ENCODE measurements around the gene KRTAP10-12.

Gene KRTAP10-12

DNA sequence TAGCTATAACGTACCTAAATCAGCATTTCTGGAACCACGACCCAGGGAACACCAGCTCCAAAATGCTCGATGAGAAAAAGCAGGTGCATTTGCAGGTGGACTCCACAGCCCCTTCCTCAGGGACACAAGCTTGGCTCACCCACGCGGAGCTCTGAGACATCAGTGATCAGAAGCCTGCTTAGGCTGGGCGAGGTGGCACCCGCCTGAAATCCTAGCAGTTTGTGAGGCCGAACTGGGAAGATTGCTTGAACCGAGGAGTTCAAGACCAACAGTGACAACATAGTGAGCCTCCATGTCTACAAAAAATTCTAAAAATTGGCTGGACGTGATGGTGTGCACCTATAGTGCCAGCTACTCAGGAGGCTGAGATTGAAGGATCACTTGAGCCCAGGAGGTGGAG lies 16.9 kb downstream of the KRTAP10-12 start:
- DNase-seq (ENCODE audit: extremely low read depth, low read depth): no peak
- no peak overlapping the region for H3K4me3 ChIP-seq (replicated peaks; ENCODE audit: low read depth, low read length)
- TF ChIP-seq, protein P1, sequence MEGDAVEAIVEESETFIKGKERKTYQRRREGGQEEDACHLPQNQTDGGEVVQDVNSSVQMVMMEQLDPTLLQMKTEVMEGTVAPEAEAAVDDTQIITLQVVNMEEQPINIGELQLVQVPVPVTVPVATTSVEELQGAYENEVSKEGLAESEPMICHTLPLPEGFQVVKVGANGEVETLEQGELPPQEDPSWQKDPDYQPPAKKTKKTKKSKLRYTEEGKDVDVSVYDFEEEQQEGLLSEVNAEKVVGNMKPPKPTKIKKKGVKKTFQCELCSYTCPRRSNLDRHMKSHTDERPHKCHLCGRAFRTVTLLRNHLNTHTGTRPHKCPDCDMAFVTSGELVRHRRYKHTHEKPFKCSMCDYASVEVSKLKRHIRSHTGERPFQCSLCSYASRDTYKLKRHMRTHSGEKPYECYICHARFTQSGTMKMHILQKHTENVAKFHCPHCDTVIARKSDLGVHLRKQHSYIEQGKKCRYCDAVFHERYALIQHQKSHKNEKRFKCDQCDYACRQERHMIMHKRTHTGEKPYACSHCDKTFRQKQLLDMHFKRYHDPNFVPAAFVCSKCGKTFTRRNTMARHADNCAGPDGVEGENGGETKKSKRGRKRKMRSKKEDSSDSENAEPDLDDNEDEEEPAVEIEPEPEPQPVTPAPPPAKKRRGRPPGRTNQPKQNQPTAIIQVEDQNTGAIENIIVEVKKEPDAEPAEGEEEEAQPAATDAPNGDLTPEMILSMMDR (IDR thresholded peaks at IDR 0.05; ENCODE audit: low read depth, low read length, missing control alignments): no peak

DNA sequence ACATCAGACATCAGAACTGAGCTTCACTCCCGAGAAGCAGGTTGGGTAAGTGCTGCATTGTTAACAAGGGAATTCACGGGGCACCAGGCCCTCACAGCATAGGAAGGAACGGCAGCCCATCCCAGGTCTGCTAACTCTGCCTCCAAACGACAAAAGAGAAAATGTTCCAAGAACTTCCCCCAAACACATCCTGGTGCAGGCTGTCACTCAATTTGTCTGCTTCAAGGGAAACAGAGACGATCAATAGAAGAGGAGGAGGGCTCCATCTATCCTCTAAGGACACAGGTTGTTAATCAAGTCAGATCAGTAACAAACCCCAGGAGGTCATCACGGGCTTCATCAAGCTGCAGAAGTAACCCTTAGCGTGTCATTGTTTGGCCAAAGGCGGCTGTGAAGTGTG lies 17.9 kb downstream of the KRTAP10-12 start:
- TF ChIP-seq, protein P1 (IDR thresholded peaks at IDR 0.05; ENCODE audit: low read depth, low read length, missing control alignments): no peak
- H3K4me3 ChIP-seq (replicated peaks; ENCODE audit: low read depth, low read length): no peak overlapping the region
- DNase-seq (ENCODE audit: extremely low read depth, low read depth): no peak

DNA sequence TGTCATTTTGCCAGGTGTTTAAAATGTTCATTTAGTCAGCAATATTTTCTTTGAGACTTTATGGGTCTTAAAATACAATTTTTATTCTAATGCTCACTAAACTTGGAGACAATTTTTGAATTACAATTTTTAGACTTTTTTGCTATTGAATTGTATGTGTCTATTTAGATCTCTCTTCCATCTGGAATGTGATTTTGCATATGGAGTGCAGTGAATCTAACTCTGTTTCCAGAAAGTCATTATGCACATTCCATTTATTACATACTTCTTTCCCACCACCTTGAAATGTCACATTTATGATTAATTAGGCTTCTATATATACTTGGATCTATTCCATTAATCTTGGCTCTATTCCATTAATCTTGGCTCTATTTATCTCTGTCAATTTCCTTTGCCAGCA lies 20.0 kb downstream of the KRTAP10-12 start:
- TF ChIP-seq, protein P1 (IDR thresholded peaks at IDR 0.05; ENCODE audit: low read depth, low read length, missing control alignments): no peak
- H3K4me3 ChIP-seq (replicated peaks; ENCODE audit: low read depth, low read length): no peak overlapping the region
- DNase-seq (ENCODE audit: extremely low read depth, low read depth): no peak

DNA sequence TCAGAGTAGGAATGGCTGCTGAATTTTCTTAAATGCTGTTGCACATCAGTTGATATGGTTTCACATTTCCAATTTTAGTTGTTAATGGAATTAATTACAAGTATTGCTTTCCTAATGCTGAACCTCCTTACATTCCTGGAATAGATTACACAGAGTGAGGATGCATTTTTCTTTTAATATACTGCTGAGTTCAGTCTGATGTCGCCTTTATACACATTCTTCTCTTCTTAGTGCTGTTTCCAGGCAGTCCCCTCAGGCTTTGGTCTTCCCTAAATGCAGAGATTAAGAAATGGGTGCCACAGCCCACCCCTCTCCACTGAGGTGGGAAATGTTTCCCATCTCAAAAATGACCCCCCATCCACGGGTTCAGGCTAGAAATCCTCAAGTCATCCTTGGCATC lies 21.1 kb downstream of the KRTAP10-12 start:
- TF ChIP-seq, protein P1 (IDR thresholded peaks at IDR 0.05; ENCODE audit: low read depth, low read length, missing control alignments): no peak
- no peak overlapping the region for H3K4me3 ChIP-seq (replicated peaks; ENCODE audit: low read depth, low read length)
- DNase-seq (ENCODE audit: extremely low read depth, low read depth): no peak

DNA sequence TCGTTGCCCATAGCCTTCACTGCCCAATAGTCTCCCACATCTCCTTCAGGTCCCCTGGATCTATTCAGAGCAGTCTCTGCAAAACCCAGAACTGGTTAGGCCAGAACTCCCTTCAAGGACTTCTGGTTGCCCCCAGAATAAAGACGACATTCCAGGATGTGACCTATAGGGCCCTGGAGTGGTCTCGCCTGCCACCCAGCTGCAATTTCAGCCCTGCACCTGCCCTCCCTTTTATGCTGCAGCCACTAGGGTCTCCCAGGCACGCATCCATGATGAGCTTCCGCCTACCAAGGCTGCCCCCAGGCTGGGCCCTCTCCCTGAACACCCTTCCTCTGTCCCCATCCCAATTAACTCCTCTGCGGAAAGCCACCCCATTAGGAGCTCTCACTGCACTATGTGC lies 21.6 kb downstream of the KRTAP10-12 start:
- no peak for DNase-seq (ENCODE audit: extremely low read depth, low read depth)
- H3K4me3 ChIP-seq (replicated peaks; ENCODE audit: low read depth, low read length): no peak overlapping the region
- TF ChIP-seq, protein P1 (IDR thresholded peaks at IDR 0.05; ENCODE audit: low read depth, low read length, missing control alignments): no peak

DNA sequence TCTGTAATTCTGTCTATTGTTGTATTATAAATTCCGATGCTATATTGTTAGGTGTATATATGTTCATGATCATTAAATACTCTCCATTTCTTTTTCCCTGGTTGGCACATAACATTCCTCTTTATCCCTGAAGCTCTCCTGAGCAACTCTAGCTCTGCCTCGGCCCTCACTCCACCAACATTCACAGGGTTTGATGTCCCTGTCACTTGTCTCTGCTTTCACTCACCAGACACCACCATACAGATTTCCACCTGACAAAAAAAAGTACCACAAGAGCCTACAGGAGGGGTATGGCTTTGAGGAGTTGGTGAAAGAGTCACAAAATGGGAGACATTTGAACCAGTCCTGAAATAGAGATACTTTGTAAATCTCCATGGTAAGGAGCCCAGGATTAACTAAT lies 23.2 kb downstream of the KRTAP10-12 start:
- TF ChIP-seq, protein P1 (IDR thresholded peaks at IDR 0.05; ENCODE audit: low read depth, low read length, missing control alignments): no peak
- H3K4me3 ChIP-seq (replicated peaks; ENCODE audit: low read depth, low read length): no peak overlapping the region
- DNase-seq (ENCODE audit: extremely low read depth, low read depth): no peak

DNA sequence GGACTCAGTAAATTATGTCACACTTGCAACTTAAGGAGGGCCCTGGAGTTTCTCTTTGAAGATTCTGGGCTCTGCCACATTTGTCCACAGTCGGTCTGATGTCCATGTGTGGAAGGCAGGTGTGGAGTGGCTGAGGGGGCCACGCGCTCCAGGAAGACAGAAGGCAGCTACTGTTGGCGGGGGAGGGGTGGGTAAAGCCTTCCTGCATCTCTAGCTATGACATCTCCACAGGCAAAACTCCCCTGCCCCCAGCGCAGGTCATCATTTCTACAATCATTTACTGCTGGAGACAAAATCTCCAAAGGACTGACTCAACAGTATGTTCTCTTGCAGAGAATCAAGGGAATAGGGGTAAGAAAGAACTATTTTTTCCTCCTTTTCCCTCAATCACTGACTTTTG lies 25.8 kb downstream of the KRTAP10-12 start:
- TF ChIP-seq, protein P1 (IDR thresholded peaks at IDR 0.05; ENCODE audit: low read depth, low read length, missing control alignments): no peak
- no peak overlapping the region for H3K4me3 ChIP-seq (replicated peaks; ENCODE audit: low read depth, low read length)
- no peak for DNase-seq (ENCODE audit: extremely low read depth, low read depth)

All from HFF-Myc (cell line).